GM23248 (cell line): Measurements from ENCODE around the gene SNAI3.

Source experiments
- EZH2 ChIP-seq: fragments of 200-600 bp; sonication (generic); IDR thresholded peaks from 2 replicates; pipeline ENCODE4 v1.6.1; 2018; ENCODE audit warnings: antibody characterized with exemption, mild to moderate bottlenecking; ENCODE audit not compliant: insufficient read depth, poor library complexity, severe bottlenecking
- EZH2phosphoT487 ChIP-seq: fragments of 200-600 bp; sonication (generic); IDR thresholded peaks from 2 replicates; pipeline ENCODE4 v1.6.1; 2018; ENCODE audit warnings: antibody characterized with exemption, moderate library complexity, mild to moderate bottlenecking, low read depth; ENCODE audit not compliant: insufficient read depth

DNA sequence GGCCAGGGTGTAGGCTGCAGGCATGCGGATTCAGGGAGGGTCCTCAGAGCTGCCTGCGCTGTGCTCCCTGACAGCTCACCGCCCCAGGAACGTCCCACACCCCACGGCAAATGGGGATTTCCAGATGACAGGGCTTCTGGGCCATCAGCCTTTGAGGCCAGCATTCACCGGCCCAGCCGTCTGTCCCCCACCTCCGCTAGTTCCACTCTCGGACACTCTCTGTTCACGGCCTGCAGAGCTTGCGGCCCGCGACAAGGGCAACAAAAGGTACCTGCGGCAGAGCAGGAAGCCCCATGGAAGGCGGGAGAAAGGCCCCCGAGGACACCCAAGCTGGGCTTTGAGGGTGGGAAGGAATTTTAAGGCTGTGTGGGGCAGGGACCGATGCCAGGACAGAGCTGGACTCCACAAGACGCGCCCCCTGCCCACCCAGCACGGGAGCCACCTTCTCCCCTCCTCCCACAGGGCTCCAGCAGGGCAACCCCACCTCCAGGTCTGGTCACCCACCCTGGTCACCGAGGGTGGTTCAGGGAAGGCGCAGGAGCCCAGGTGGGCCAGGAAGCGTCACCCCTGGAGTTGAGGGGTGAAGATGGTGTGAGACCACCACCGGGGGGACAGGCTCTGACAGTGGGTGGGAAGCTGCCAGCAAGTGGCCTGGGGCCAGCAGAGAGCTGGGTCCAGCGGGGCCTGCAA lies 29.9 kb downstream of the SNAI3 start:
- no peak for TF ChIP-seq EZH2phosphoT487
- no peak for TF ChIP-seq EZH2
